ENCODE results near the gene ARAP3.

ARAP3 gene

DNA sequence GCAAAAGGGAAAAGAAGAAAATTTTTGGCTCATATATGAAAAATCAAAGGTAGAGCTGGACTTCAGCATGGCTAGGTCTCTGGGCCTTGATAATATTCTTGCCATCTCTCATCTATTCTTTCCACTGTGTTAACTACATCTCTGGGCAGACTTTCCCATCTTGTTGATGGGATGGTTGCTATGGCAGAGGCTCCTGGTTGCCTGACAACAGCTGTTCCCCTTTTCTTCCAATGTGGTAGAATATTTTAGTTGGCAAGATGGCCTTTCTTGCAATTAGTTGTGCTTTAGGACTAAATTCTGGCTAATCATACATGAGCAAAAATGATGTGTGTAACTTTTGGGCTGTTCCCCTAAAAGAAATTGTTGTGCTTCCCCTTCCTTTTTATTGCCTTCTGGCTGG lies 40.2 kb upstream of the ARAP3 start:
- Histone ChIP-seq H3K27ac (ENCODE audit: low read length) (no peak overlapping the region), H4K20me1 (ENCODE audit: insufficient read depth, low read length) (no peaks in the 10 kb centered on the region), H3K79me2 (ENCODE audit: insufficient read depth, low read length) (no peaks in the 10 kb centered on the region), H3K4me2 (ENCODE audit: insufficient read depth, low read length) (no peak overlapping the region), H3K4me1 (ENCODE audit: insufficient read depth, low read length) (no peaks in the 10 kb centered on the region), H2AFZ (ENCODE audit: low read depth, low read length) (no peak overlapping the region), H3K27me3 (ENCODE audit: insufficient read depth, low read length, poor library complexity) (peaks cover 9% of the 10 kb centered on the region), H3K36me3 (ENCODE audit: insufficient read depth, low read length) (no peaks in the 10 kb centered on the region), H3K4me3 (ENCODE audit: low read depth in 1 of 2, low read length in 2 of 2) (no peak overlapping the region), H3K9ac (ENCODE audit: low read depth, low read length) (no peak overlapping the region), H3K9me3 (ENCODE audit: insufficient read depth, low read length, severe bottlenecking) (no peaks in the 10 kb centered on the region)
- DNase-seq (no peak), ATAC-seq (ENCODE audit: insufficient read depth, low read depth) (no peak)
- TF ChIP-seq, protein P1, sequence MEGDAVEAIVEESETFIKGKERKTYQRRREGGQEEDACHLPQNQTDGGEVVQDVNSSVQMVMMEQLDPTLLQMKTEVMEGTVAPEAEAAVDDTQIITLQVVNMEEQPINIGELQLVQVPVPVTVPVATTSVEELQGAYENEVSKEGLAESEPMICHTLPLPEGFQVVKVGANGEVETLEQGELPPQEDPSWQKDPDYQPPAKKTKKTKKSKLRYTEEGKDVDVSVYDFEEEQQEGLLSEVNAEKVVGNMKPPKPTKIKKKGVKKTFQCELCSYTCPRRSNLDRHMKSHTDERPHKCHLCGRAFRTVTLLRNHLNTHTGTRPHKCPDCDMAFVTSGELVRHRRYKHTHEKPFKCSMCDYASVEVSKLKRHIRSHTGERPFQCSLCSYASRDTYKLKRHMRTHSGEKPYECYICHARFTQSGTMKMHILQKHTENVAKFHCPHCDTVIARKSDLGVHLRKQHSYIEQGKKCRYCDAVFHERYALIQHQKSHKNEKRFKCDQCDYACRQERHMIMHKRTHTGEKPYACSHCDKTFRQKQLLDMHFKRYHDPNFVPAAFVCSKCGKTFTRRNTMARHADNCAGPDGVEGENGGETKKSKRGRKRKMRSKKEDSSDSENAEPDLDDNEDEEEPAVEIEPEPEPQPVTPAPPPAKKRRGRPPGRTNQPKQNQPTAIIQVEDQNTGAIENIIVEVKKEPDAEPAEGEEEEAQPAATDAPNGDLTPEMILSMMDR (IDR thresholded peaks at IDR 0.05; ENCODE audit: borderline replicate concordance, extremely low read depth, low read length, poor library complexity, severe bottlenecking) = no peak
- TF ChIP-seq EZH2 (IDR thresholded peaks at IDR 0.05; ENCODE audit: borderline replicate concordance, low read depth, low read length, severe bottlenecking) = no peak

DNA sequence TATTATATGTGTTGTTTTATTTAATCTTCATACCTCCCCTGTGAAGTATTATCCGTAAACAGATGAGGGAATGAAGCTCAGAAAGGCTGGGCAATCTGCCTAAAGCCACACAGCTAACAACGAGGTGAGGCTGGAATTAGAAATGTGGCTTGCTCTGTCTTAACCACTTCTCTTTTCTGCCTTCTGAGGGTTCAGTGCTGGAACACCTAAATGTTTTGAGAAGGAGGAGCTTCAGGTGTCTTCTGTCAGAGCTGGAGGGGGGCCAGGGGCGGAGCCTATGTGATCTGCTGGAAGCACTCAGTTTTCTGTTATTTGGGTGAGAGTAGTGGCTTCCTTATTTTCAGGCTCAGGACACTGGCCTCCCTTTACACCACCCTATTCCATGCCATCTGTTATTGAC lies 35.0 kb upstream of the ARAP3 start:
- no peak overlapping the region for H3K27ac ChIP-seq (ENCODE audit: low read length)
- H4K20me1 ChIP-seq (ENCODE audit: insufficient read depth, low read length) = 0 out of 2 replicates have a peak, but pooled peaks cover 5% of the 10 kb centered on the region
- no peak overlapping the region for H3K4me3 ChIP-seq (ENCODE audit: low read depth in 1 of 2, low read length in 2 of 2)
- no peak overlapping the region for H3K9ac ChIP-seq (ENCODE audit: low read depth, low read length)
- no peaks in the 10 kb centered on the region for H3K9me3 ChIP-seq (ENCODE audit: insufficient read depth, low read length, severe bottlenecking)
- H3K36me3 ChIP-seq (ENCODE audit: insufficient read depth, low read length) = no peaks in the 10 kb centered on the region
- no peak overlapping the region for H2AFZ ChIP-seq (ENCODE audit: low read depth, low read length)
- H3K27me3 ChIP-seq (ENCODE audit: insufficient read depth, low read length, poor library complexity) = peaks cover 9% of the 10 kb centered on the region
- DNase-seq (no peak), ATAC-seq (ENCODE audit: insufficient read depth, low read depth) (no peak)
- no peaks in the 10 kb centered on the region for H3K79me2 ChIP-seq (ENCODE audit: insufficient read depth, low read length)
- H3K4me1 ChIP-seq (ENCODE audit: insufficient read depth, low read length) = no peaks in the 10 kb centered on the region
- no peak overlapping the region for H3K4me2 ChIP-seq (ENCODE audit: insufficient read depth, low read length)
- no peak for TF ChIP-seq EZH2 (IDR thresholded peaks at IDR 0.05; ENCODE audit: borderline replicate concordance, low read depth, low read length, severe bottlenecking)
- TF ChIP-seq, protein P1 (IDR thresholded peaks at IDR 0.05; ENCODE audit: borderline replicate concordance, extremely low read depth, low read length, poor library complexity, severe bottlenecking) = no peak

DNA sequence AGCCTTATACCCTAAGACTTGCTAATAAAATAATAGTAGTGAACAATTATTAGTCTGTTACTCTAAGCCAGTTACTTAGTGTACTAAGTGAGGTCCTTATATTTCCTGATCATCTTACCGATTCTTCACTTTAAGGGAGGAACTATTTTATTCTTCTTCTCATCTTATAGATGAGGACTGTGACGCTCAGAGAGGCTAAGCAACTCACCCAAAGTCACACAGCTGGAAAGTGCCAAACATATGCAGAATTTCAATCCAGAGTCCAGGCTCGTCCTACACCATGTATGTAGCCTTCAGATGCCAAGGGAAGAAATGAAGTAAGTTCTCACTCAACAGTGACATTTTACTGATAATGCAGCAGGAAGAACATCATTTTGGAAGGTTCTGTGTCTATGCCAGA lies 34.4 kb upstream of the ARAP3 start:
- no peak for DNase-seq
- H3K9ac ChIP-seq (ENCODE audit: low read depth, low read length) = no peak overlapping the region
- ATAC-seq (ENCODE audit: insufficient read depth, low read depth) = no peak
- no peaks in the 10 kb centered on the region for H3K9me3 ChIP-seq (ENCODE audit: insufficient read depth, low read length, severe bottlenecking)
- TF ChIP-seq, protein P1 (IDR thresholded peaks at IDR 0.05; ENCODE audit: borderline replicate concordance, extremely low read depth, low read length, poor library complexity, severe bottlenecking) = no peak
- TF ChIP-seq EZH2 (IDR thresholded peaks at IDR 0.05; ENCODE audit: borderline replicate concordance, low read depth, low read length, severe bottlenecking) = no peak
- H3K27ac ChIP-seq (ENCODE audit: low read length) = no peak overlapping the region
- no peaks in the 10 kb centered on the region for H3K4me1 ChIP-seq (ENCODE audit: insufficient read depth, low read length)
- H4K20me1 ChIP-seq (ENCODE audit: insufficient read depth, low read length) = 0 out of 2 replicates have a peak, but pooled peaks cover 5% of the 10 kb centered on the region
- H3K4me3 ChIP-seq (ENCODE audit: low read depth in 1 of 2, low read length in 2 of 2) = no peak overlapping the region
- no peak overlapping the region for H2AFZ ChIP-seq (ENCODE audit: low read depth, low read length)
- H3K4me2 ChIP-seq (ENCODE audit: insufficient read depth, low read length) = no peak overlapping the region
- H3K27me3 ChIP-seq (ENCODE audit: insufficient read depth, low read length, poor library complexity) = peaks cover 9% of the 10 kb centered on the region
- no peaks in the 10 kb centered on the region for H3K79me2 ChIP-seq (ENCODE audit: insufficient read depth, low read length)
- no peaks in the 10 kb centered on the region for H3K36me3 ChIP-seq (ENCODE audit: insufficient read depth, low read length)

DNA sequence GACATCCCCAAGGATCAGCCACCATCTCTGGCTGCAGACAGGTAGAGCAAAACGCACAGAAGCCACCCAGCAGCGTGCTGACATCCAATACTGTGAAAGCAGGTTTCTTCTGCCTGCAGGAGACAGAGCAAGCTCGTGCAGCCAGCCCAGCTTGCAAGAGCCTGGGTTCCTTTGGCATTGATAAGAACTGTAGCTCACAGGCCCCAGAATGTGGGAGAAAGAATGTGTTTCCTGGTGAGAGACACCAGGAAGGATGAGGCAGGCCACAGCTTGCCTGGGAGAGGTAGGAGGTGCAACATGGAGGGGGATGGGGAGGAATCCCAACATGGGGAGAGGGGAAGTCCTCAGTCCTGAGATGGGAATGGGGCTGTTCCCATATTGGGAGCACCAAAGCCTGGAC lies 34.0 kb upstream of the ARAP3 start:
- ATAC-seq (ENCODE audit: insufficient read depth, low read depth) = no peak
- DNase-seq = no peak
- TF ChIP-seq EZH2 (IDR thresholded peaks at IDR 0.05; ENCODE audit: borderline replicate concordance, low read depth, low read length, severe bottlenecking) = no peak
- TF ChIP-seq, protein P1 (IDR thresholded peaks at IDR 0.05; ENCODE audit: borderline replicate concordance, extremely low read depth, low read length, poor library complexity, severe bottlenecking) = no peak
- Histone ChIP-seq H3K4me3 (ENCODE audit: low read depth in 1 of 2, low read length in 2 of 2) (no peak overlapping the region), H3K36me3 (ENCODE audit: insufficient read depth, low read length) (no peaks in the 10 kb centered on the region), H3K79me2 (ENCODE audit: insufficient read depth, low read length) (no peaks in the 10 kb centered on the region), H3K4me2 (ENCODE audit: insufficient read depth, low read length) (no peak overlapping the region), H4K20me1 (ENCODE audit: insufficient read depth, low read length) (0 out of 2 replicates have a peak, but pooled peaks cover 5% of the 10 kb centered on the region), H2AFZ (ENCODE audit: low read depth, low read length) (no peak overlapping the region), H3K27ac (ENCODE audit: low read length) (no peak overlapping the region), H3K9me3 (ENCODE audit: insufficient read depth, low read length, severe bottlenecking) (no peaks in the 10 kb centered on the region), H3K4me1 (ENCODE audit: insufficient read depth, low read length) (no peaks in the 10 kb centered on the region), H3K27me3 (ENCODE audit: insufficient read depth, low read length, poor library complexity) (peaks cover 9% of the 10 kb centered on the region), H3K9ac (ENCODE audit: low read depth, low read length) (no peak overlapping the region)

Measured in DND-41 (cell line).